Vein endothelial cell (primary cell): ENCODE results near the gene HMGCR. TPM values are rescaled to one million over a fixed set of nuclear protein-coding genes. Genes with fewer than 3 reads are reported as not detected.

ENCODE experiments used
- total RNA-seq: library from RNA; depleted of rRNA; stranded (reverse); fragments of >200 nt; gene quantifications from 2 replicates; pipeline ENCODE4 v1.2.3, GENCODE V29; 2012

HMGCR gene
- total RNA-seq, result 29.1 and 84.6 TPM in 2 replicates

DNA sequence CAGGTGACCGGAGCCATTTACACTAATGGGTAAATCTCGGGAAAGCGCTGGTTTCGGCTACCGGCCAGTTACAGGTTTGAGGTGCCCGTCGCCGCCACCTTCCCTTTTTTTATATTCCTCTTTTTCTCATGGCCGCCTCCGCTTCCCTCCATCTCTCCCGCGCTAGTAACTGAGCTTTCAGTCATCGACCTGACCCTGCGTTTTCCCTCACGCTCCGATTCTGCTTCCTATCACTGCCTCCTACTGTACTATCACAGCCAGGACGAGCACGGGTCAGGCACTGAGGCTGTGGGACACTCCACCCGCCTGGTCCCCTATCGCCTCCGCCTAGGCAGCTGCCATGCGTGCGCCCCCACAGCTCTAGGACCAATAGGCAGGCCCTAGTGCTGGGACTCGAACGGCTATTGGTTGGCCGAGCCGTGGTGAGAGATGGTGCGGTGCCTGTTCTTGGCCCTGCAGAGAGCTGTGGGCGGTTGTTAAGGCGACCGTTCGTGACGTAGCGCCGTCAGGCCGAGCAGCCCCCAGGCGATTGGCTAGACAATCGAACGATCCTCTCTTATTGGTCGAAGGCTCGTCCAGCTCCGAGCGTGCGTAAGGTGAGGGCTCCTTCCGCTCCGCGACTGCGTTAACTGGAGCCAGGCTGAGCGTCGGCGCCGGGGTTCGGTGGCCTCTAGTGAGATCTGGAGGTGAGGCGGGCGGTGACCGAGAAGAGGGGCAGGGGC is at the start of gene HMGCR:
TSS of gene HMGCR (plus strand) at position 606 of the 722 bp plus-strand sequence. CDS start 5,386 bp downstream, outside the sequence.

Other genes starting within 250 kb of the HMGCR start
- under 0.01 and 0.10 TPM in 2 replicates for gene ANKRD31, start 100.3 kb upstream of the HMGCR start, total RNA-seq
- 24.5 and 34.4 TPM in 2 replicates for gene CERT1, start 174.4 kb downstream of the HMGCR start, total RNA-seq
- 29.1 and 37.7 TPM in 2 replicates for gene POLK, start 174.7 kb downstream of the HMGCR start, total RNA-seq